Measurements from ENCODE around the gene MYH7. TPM values are rescaled to one million over a fixed set of nuclear protein-coding genes. Genes with fewer than 3 reads are reported as not detected.

Gene MYH7
- total RNA-seq, 1 experiment from 2014 or later, result not detected

GRCh38 chr14:23441076-23441475, 5.6 kb upstream of the MYH7 start:
- peaks cover 26% of the 10 kb centered on the region for H3K4me1 Mint-ChIP-seq
- CTCF ChIA-PET, result interaction anchor here (2.0 kb wide), 1 partner anchor 61 kb away, joined by 12 read pairs; no protein-coding TSS in a partner anchor
- no peak overlapping the region for H3K27ac Mint-ChIP-seq
- peaks cover 21% of the 10 kb centered on the region for H3K27me3 Mint-ChIP-seq (ENCODE audit: low read depth)
- H3K36me3 Mint-ChIP-seq, result no peaks in the 10 kb centered on the region
- no peaks in the 10 kb centered on the region for H3K9me3 Mint-ChIP-seq
- no peak for TF ChIP-seq SP1 (CRISPR knock-in tag; conservative IDR thresholded peaks at IDR 0.05)
- TF ChIP-seq CREM (CRISPR knock-in tag; IDR thresholded peaks at IDR 0.05), result no peak
- no peak for TF ChIP-seq SMAD3 (CRISPR knock-in tag; IDR thresholded peaks at IDR 0.05; ENCODE audit: borderline replicate concordance)
- TF ChIP-seq ZNF281 (CRISPR knock-in tag; IDR thresholded peaks at IDR 0.05), result no peak
- TF ChIP-seq E2F1 (CRISPR knock-in tag; IDR thresholded peaks at IDR 0.05), result no peak
- no peak for TF ChIP-seq AR (CRISPR knock-in tag; IDR thresholded peaks at IDR 0.05)
- TF ChIP-seq JUN (CRISPR knock-in tag; IDR thresholded peaks at IDR 0.05), result no peak
- no peak for TF ChIP-seq MAX (CRISPR knock-in tag; IDR thresholded peaks at IDR 0.05)
- TF ChIP-seq CBFB (CRISPR knock-in tag; IDR thresholded peaks at IDR 0.05; ENCODE audit: low read depth), result no peak
- no peak for TF ChIP-seq FOXJ3 (CRISPR knock-in tag; IDR thresholded peaks at IDR 0.05; ENCODE audit: borderline replicate concordance)
- no peak for TF ChIP-seq PRRX2 (CRISPR knock-in tag; IDR thresholded peaks at IDR 0.05)
- TF ChIP-seq NR3C1 (CRISPR knock-in tag; conservative IDR thresholded peaks at IDR 0.05; ENCODE audit: low read depth), result no peak
- TF ChIP-seq NFE2L1 (CRISPR knock-in tag; IDR thresholded peaks at IDR 0.05), result no peak
- DNase-seq (ENCODE audit: low spot score) (no peak), ATAC-seq (no peak)
- POLR2A ChIA-PET, result no interaction called here
- H3K4me3 Mint-ChIP-seq, result no peak overlapping the region

- no peaks in the 10 kb centered on the region for H3K36me3 Mint-ChIP-seq
- no peak overlapping the region for H3K4me3 Mint-ChIP-seq
- no peaks in the 10 kb centered on the region for H3K9me3 Mint-ChIP-seq
- ATAC-seq (no peak), DNase-seq (ENCODE audit: low spot score) (no peak)
- POLR2A ChIA-PET, result no interaction called here
- TF ChIP-seq RELA (CRISPR knock-in tag; IDR thresholded peaks at IDR 0.05; ENCODE audit: borderline replicate concordance) (no peak), FOXP1 (CRISPR knock-in tag; IDR thresholded peaks at IDR 0.05; ENCODE audit: borderline replicate concordance) (no peak), TCF7 (CRISPR knock-in tag; IDR thresholded peaks at IDR 0.05; ENCODE audit: low read depth) (no peak), ETV6 (CRISPR knock-in tag; IDR thresholded peaks at IDR 0.05) (no peak), OVOL2 (CRISPR knock-in tag; IDR thresholded peaks at IDR 0.05; ENCODE audit: borderline replicate concordance) (no peak), ZNF423 (CRISPR knock-in tag; IDR thresholded peaks at IDR 0.05) (no peak), ERG (CRISPR knock-in tag; IDR thresholded peaks at IDR 0.05) (no peak), CDX4 (CRISPR knock-in tag; IDR thresholded peaks at IDR 0.05; ENCODE audit: borderline replicate concordance) (no peak), SP1 (CRISPR knock-in tag; conservative IDR thresholded peaks at IDR 0.05) (no peak), ZNF263 (CRISPR knock-in tag; IDR thresholded peaks at IDR 0.05; ENCODE audit: low read depth) (no peak), JUN (CRISPR knock-in tag; IDR thresholded peaks at IDR 0.05) (no peak), NFATC4 (CRISPR knock-in tag; IDR thresholded peaks at IDR 0.05) (no peak)
- H3K4me1 Mint-ChIP-seq, result peaks cover 26% of the 10 kb centered on the region
- peaks cover 24% of the 10 kb centered on the region for H3K27me3 Mint-ChIP-seq (ENCODE audit: low read depth)
- CTCF ChIA-PET, result interaction anchor here (0.8 to 1.9 kb wide), 3 partner anchors 17 to 73 kb away, joined by 3 to 6 read pairs (median 5); no protein-coding TSS in a partner anchor
- no peak overlapping the region for H3K27ac Mint-ChIP-seq
Measured at GRCh38 chr14:23439107-23439835, 3.8 kb upstream of the MYH7 start.

All from WTC11 (cell line).